GM19025 (cell line): Measurements from ENCODE around the gene BRF1.
"Not testable (repeated sequence)": the region's sequence is repeated elsewhere in the genome, so short reads cannot be mapped to it uniquely, and the experiment has no call there.

Experiments
- ATAC-seq: cut with Tn5 transposase; IDR thresholded peaks from one replicate; pipeline ENCODE4 v1.9.1; 2021; ENCODE audit warnings: mild to moderate bottlenecking, low read depth, moderate library complexity; ENCODE audit not compliant: unreplicated experiment

The BRF1 gene

GRCh38 chr14:105317546-105317945, 16.7 kb upstream of the BRF1 start:
- no peak for ATAC-seq

- ATAC-seq: no peak
These were observed 16.2 kb upstream of the BRF1 start for GRCh38 chr14:105316968-105317510.

GRCh38 chr14:105316577-105316941, 15.8 kb upstream of the BRF1 start:
- ATAC-seq: no peak

GRCh38 chr14:105315941-105316576, 15.3 kb upstream of the BRF1 start:
- no peak for ATAC-seq

- peak; percentile 7 for ATAC-seq
These were observed 14.5 kb upstream of the BRF1 start for GRCh38 chr14:105315211-105315721.

- peak; percentile 76 for ATAC-seq
These were observed 13.7 kb upstream of the BRF1 start, which contains the start of gene PACS2 for GRCh38 chr14:105314287-105315200. Gene PACS2, plus strand, starts transcription at chr14:105314748. Its CDS starts 171 bp downstream, at chr14:105314919.

GRCh38 chr14:105313381-105314286, 12.8 kb upstream of the BRF1 start:
- ATAC-seq: no peak

GRCh38 chr14:105312973-105313372, 12.2 kb upstream of the BRF1 start:
- ATAC-seq: no peak

- no peak for ATAC-seq
These were observed 11.0 kb upstream of the BRF1 start for GRCh38 chr14:105311838-105312237.

GRCh38 chr14:105309371-105309770, 8.6 kb upstream of the BRF1 start:
- no peak for ATAC-seq

GRCh38 chr14:105307052-105307727, 6.4 kb upstream of the BRF1 start:
- no peak for ATAC-seq

GRCh38 chr14:105305791-105306190, 5.0 kb upstream of the BRF1 start:
- ATAC-seq: no peak

- ATAC-seq: no peak
These were observed 4.5 kb upstream of the BRF1 start for GRCh38 chr14:105305345-105305744.

GRCh38 chr14:105304565-105304964, 3.8 kb upstream of the BRF1 start:
- ATAC-seq: no peak

- ATAC-seq: no peak
These were observed 3.1 kb upstream of the BRF1 start for GRCh38 chr14:105303949-105304348.

GRCh38 chr14:105301915-105302249, 1.1 kb upstream of the BRF1 start:
- ATAC-seq: not testable (repeated sequence)

- peak; percentile 45 for ATAC-seq
These were observed 508 bp upstream of the BRF1 start for GRCh38 chr14:105301103-105301914.

- peak; percentile 12 for ATAC-seq
These were observed 903 bp downstream of the BRF1 start for GRCh38 chr14:105299654-105300541.
